ENCODE data around the gene GPR33. TPM values are rescaled to one million over a fixed set of nuclear protein-coding genes. Genes with fewer than 3 reads are reported as not detected.

The GPR33 gene, protein sequence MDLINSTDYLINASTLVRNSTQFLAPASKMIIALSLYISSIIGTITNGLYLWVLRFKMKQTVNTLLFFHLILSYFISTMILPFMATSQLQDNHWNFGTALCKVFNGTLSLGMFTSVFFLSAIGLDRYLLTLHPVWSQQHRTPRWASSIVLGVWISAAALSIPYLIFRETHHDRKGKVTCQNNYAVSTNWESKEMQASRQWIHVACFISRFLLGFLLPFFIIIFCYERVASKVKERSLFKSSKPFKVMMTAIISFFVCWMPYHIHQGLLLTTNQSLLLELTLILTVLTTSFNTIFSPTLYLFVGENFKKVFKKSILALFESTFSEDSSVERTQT
- total RNA-seq (2021), result not detected in 2 replicates
- long read RNA-seq, result 0 reads

GRCh38 chr14:31487886-31488285 lies at the start of gene GPR33:
Gene GPR33 (minus strand): TSS chr14:31488039. CDS start chr14:31483965, 4,074 bp downstream.
- H3K4me1 ChIP-seq (ENCODE audit: insufficient read depth, low read length), result no peaks in the 10 kb centered on the region
- H3K27me3 ChIP-seq (ENCODE audit: insufficient read depth, low read length), result no peaks in the 10 kb centered on the region
- H3K56ac ChIP-seq (ENCODE audit: insufficient read length, low read depth, low read length), result no peak within 1 kb of the TSS
- no peak within 1 kb of the TSS; a peak in 1 of 5 replicates for H3K4me3 Mint-ChIP-seq
- H3K18ac ChIP-seq (ENCODE audit: insufficient read length, low read depth, low read length), result no peak within 1 kb of the TSS
- no peak within 1 kb of the TSS for H3T11ph ChIP-seq (ENCODE audit: low read length)
- no peak within 1 kb of the TSS for H4K8ac ChIP-seq (replicated peaks; ENCODE audit: insufficient read length, low read depth, low read length)
- no peak for DNase-seq
- peaks cover 0 to 5% (median 0%) of the 10 kb centered on the region in 3 experiments; a peak in 1 of 7 replicates for H3K36me3 Mint-ChIP-seq (ENCODE audit: insufficient read depth in 1 of 3, low read depth in 3 of 3)
- H2BK15ac ChIP-seq (ENCODE audit: low read depth, low read length), result no peak within 1 kb of the TSS
- H3K9me3 ChIP-seq (ENCODE audit: control insufficient read depth, low read depth, low read length), result no peaks in the 10 kb centered on the region
- H4K5ac ChIP-seq (ENCODE audit: insufficient read length, low read depth, low read length), result no peak within 1 kb of the TSS
- H3K27ac Mint-ChIP-seq, result no peak within 1 kb of the TSS
- no peak within 1 kb of the TSS for H3K23ac ChIP-seq (ENCODE audit: insufficient read length, low read depth, low read length)
- no peaks in the 10 kb centered on the region; the same call in 1 of the 2 replicates for H3K27me3 Mint-ChIP-seq (ENCODE audit: low read depth)
- no peak within 1 kb of the TSS for H3K27ac ChIP-seq (ENCODE audit: insufficient read length, low read depth, low read length)
- no peak within 1 kb of the TSS for H2BK5ac ChIP-seq (ENCODE audit: insufficient read length, low read length)
- no peak within 1 kb of the TSS for H3K4ac ChIP-seq (ENCODE audit: low read depth, low read length)
- H2BK120ac ChIP-seq (ENCODE audit: low read depth, low read length, poor library complexity, severe bottlenecking), result no peak within 1 kb of the TSS
- H3K14ac ChIP-seq (ENCODE audit: insufficient read depth, low read length), result no peak within 1 kb of the TSS
- H3K79me1 ChIP-seq (ENCODE audit: insufficient read depth, low read depth, low read length, poor library complexity, severe bottlenecking), result no peaks in the 10 kb centered on the region
- no peak within 1 kb of the TSS for H2AFZ ChIP-seq (ENCODE audit: low read length)
- H4K91ac ChIP-seq (ENCODE audit: insufficient read length, low read depth, low read length), result no peak within 1 kb of the TSS
- H2AK5ac ChIP-seq (ENCODE audit: insufficient read length, low read length), result no peak within 1 kb of the TSS
- WGBS (ENCODE audit: extremely low coverage, insufficient read length, low lambda C conversion rate), result no CpG with 5 or more reads among the region's 1 CpG
- H3K9me3 Mint-ChIP-seq, result peaks cover 3 to 6% of the 10 kb centered on the region in 2 experiments; a peak in 2 of 5 replicates
- TF ChIP-seq CTCF (conservative IDR thresholded peaks at IDR 0.05), result no peak
- H2BK20ac ChIP-seq (ENCODE audit: low read depth, low read length, poor library complexity, severe bottlenecking), result no peak within 1 kb of the TSS
- H4K20me1 ChIP-seq (ENCODE audit: control insufficient read depth, insufficient read depth, insufficient read length), result no peaks in the 10 kb centered on the region
- H3K4me1 Mint-ChIP-seq, result no peaks in the 10 kb centered on the region
- H3K4me2 ChIP-seq (ENCODE audit: insufficient read depth, insufficient read length, low read length), result no peak within 1 kb of the TSS
- H3K79me2 ChIP-seq (ENCODE audit: insufficient read depth, low read length), result no peaks in the 10 kb centered on the region
- no peak within 1 kb of the TSS for H3K9ac ChIP-seq (ENCODE audit: extremely low read depth, insufficient read length, low read length)
- H2BK12ac ChIP-seq (ENCODE audit: insufficient read length, low read depth, low read length), result no peak within 1 kb of the TSS
- H3K23me2 ChIP-seq (ENCODE audit: insufficient read length, low read depth, low read length, poor library complexity, severe bottlenecking), result no peaks in the 10 kb centered on the region
